NCI-H146 treated with DMSO at 0.1 percent for 48 hours (cell line): ENCODE results near the gene NSD1.

Experiments used
- DNase-seq: peaks from one replicate; lab custom pipeline; 2025; ENCODE audit not compliant: unreplicated experiment; lab: John Stamatoyannopoulos, UW

Gene NSD1, protein sequence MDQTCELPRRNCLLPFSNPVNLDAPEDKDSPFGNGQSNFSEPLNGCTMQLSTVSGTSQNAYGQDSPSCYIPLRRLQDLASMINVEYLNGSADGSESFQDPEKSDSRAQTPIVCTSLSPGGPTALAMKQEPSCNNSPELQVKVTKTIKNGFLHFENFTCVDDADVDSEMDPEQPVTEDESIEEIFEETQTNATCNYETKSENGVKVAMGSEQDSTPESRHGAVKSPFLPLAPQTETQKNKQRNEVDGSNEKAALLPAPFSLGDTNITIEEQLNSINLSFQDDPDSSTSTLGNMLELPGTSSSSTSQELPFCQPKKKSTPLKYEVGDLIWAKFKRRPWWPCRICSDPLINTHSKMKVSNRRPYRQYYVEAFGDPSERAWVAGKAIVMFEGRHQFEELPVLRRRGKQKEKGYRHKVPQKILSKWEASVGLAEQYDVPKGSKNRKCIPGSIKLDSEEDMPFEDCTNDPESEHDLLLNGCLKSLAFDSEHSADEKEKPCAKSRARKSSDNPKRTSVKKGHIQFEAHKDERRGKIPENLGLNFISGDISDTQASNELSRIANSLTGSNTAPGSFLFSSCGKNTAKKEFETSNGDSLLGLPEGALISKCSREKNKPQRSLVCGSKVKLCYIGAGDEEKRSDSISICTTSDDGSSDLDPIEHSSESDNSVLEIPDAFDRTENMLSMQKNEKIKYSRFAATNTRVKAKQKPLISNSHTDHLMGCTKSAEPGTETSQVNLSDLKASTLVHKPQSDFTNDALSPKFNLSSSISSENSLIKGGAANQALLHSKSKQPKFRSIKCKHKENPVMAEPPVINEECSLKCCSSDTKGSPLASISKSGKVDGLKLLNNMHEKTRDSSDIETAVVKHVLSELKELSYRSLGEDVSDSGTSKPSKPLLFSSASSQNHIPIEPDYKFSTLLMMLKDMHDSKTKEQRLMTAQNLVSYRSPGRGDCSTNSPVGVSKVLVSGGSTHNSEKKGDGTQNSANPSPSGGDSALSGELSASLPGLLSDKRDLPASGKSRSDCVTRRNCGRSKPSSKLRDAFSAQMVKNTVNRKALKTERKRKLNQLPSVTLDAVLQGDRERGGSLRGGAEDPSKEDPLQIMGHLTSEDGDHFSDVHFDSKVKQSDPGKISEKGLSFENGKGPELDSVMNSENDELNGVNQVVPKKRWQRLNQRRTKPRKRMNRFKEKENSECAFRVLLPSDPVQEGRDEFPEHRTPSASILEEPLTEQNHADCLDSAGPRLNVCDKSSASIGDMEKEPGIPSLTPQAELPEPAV (N-terminal part only)

DNA sequence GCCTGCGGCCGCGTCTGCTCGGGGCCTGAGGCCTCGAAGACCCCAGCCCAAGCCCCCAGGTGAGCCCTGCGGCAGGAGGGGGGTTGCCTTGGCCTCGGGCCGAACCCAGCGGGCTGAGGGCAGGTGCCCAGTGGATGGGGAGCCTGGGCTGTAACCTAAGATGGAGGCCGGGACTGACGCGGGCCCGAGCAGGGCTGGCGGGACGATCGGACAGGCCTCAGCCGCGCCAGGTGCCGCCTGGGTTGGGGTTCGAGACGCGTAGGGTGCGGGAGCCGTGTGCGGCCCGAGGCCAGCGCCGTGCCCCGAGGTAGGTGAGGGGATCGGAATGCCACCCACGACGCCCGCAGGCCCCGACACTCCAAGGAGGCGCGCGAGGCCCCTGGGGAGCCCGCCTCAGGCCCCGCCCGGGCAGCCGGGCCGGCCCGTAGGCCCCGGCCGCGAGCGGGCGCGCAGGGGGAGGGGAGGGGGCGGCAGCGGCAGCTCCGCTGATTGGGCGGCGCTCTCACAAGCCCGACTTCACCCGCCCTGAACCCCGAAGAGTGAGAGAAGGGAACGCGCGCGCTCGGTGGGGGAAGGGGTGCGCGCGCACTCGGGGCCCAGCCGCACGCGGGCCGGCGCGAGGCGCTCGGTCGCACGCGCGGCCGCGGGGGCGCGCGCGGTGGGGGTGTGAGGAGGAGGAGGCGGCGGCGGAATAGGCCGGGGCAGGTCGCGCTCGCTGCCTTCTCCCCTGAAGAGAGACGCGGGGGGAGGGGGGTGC lies at the start of gene NSD1:
TSS of gene NSD1 (plus strand) at position 678 of the 757 bp plus-strand sequence. CDS start 1,331 bp downstream, outside the sequence.
- DNase-seq: no peak

DNA sequence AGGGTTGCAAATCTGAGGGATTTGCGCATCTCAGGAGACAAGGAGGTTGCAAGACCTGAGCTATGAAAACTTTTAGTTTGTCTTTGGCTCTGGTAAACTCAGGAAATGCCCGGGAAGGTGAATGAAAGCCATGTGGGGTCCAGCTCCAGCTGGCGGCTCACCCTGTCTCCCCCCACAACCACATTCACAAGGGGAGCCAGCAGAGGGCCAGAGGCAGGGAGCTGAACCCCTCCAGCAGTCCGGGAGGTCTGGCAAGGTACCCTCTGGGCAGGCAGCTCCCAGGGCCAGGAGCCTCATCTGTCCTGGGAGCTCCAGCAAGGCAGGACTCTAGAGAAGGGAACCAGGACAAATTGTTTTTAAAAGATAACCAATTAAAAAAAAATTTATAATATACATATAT lies 49.4 kb upstream of the NSD1 start:
- no peak for DNase-seq

GRCh38 chr5:177085985-177086653 lies 47.5 kb upstream of the NSD1 start:
- DNase-seq: no peak

DNA sequence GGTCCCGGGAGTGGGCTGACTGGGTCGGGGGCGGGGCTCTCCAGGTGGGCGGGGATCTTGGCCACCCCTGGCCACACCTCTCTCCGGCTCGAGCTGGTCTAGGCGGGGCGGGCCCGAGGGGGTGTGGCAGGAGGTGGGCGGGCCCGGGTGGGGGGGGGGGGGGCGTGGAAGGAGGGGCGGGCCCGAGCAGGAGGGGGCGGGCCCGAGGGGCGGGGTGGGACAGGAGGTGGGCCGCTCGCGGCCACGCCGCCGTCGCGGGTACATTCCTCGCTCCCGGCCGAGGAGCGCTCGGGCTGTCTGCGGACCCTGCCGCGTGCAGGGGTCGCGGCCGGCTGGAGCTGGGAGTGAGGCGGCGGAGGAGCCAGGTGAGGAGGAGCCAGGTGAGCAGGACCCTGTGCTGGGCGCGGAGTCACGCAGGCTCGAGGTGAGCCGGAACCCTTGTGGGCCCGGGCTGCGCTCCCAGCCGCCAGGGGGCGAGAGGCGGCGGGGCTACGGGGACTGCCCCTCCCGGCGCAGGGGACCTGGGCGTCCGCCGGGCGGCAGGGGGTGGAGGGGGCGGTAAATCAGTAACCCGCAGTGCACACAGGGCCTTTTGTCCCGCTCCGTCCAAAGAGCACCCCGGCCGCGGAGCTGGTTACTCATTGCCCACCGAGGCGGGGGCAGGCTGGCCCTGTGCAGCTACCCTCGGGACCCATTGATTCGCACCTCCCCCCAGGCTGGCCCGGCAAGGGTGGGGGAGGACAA lies 46.7 kb upstream of the NSD1 start, which contains the start of gene FGFR4:
TSS of gene FGFR4 (plus strand) at position 262 of the 744 bp plus-strand sequence. CDS start 2,688 bp downstream, outside the sequence.
- peak; percentile 4 for DNase-seq

DNA sequence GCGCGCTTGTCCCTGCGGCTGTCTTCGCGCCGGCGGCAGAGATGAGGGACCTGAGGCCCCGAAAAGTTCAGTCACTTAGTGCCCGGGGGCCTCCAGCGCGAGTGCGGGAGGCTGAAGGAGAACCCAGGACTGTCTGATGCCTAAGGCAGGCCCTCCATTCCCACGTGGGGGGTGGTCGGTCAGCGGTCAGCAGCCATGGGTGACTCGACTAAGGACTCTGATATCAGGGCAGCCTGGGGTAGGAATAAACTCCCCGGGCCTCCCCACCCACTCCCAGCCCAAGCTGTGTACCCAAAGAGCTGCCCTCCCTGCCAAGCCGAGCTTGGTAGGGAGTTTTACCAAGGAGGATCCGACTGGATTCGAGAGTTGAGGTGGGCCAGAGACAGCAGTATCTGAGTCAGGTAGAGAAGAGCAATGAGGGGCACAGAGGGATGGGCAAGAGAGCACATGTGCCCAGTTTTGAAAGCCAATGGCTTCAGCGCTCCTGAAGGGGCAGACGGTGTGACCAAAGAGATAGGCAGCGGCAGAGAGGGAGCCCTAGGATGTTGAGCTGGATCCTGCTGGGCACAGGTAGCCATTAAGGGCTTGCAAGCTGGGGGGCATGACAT lies 46.1 kb upstream of the NSD1 start:
- no peak for DNase-seq

DNA sequence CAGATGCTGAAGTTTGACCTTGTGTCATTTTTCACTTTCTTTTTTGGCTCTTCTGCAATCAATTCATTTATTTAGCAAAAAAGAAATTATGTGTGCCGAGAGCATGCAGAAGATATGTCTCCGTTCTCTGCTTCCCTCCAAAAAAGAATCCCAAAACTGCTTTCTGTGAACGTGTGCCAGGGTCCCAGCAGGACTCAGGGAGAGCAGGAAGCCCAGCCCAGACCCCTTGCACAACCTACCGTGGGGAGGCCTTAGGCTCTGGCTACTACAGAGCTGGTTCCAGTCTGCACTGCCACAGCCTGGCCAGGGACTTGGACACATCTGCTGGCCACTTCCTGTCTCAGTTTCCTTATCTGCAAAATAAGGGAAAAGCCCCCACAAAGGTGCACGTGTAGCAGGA lies 44.4 kb upstream of the NSD1 start:
- no peak for DNase-seq

GRCh38 chr5:177089825-177090641 lies 43.5 kb upstream of the NSD1 start:
- DNase-seq: no peak

DNA sequence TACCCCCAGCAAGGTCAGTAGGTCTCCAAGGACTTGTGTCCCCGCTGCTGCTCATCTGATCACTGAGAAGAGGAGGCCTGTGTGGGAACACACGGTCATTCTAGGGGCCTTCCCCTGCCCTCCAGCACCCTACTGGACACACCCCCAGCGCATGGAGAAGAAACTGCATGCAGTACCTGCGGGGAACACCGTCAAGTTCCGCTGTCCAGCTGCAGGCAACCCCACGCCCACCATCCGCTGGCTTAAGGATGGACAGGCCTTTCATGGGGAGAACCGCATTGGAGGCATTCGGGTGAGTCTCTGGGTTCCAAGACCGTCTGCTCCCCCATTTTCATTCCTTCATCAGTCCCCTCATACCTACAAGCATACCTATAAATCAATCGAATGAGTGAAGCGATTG lies 42.8 kb upstream of the NSD1 start:
- no peak for DNase-seq

- no peak for DNase-seq
These were observed 42.3 kb upstream of the NSD1 start for GRCh38 chr5:177091232-177091631.

- DNase-seq: no peak
These were observed 41.1 kb upstream of the NSD1 start for GRCh38 chr5:177092178-177093081.

GRCh38 chr5:177093082-177093712 lies 40.4 kb upstream of the NSD1 start:
- no peak for DNase-seq

DNA sequence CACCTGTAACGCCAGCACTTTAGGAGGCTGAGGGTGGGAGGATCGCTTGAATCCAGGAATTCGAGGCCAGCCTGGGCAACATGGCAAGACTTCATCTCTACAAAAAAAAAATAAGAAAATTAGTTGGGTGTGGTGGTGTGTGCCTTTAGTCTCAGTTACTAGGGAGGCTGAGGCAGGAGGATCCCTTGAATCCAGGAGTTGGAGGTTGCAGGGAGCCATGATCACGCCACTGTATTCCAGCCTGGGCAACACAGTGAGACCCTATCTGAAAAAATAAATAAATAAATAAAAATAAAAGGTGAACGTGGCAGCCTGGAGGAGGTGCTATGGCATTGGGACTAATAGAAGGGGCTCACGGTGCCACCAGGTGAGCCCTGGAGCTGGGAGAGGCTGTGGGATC lies 39.8 kb upstream of the NSD1 start:
- DNase-seq: no peak

DNA sequence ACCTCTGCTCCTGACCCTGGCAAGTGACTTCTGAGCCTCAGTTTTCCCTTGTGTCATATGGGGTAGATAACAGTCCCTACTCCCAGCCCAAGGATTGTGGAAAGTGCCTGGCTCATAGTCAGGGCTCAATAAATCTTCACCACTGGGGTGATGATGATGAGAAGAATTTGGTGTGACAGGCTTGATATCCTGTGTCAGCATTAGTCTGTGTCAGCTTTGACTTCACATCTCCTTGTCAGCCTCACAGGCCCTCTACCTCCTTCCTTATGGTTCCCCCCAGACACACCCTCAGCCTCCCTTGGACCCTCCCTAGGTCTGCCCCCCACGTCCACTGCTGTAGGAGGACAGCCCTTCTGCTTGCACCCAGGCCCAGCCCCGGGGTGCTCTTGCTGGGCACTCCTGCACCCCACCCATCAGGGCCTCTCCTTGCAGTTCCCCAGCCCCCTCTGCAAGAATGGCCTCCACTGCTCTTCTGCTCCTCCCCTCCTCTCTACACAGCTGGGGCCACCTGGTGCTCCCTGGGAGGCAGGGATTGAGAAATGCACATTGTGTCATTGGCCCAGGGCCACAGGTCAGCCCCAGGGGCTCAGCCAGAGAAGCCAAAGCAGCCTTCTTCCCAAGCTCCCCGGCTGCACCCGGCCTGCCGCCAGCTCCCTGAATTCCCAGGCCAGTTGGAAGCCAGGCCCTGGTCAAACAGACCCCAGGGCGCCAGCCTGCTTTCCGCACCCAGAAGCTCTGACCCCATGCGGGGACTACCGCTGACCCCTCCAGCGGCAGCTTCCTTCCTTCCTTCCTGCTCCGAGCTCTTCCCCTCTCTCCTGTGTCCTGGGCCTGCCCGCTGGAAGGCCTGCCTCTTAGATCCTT lies 39.1 kb upstream of the NSD1 start:
- DNase-seq: no peak

DNA sequence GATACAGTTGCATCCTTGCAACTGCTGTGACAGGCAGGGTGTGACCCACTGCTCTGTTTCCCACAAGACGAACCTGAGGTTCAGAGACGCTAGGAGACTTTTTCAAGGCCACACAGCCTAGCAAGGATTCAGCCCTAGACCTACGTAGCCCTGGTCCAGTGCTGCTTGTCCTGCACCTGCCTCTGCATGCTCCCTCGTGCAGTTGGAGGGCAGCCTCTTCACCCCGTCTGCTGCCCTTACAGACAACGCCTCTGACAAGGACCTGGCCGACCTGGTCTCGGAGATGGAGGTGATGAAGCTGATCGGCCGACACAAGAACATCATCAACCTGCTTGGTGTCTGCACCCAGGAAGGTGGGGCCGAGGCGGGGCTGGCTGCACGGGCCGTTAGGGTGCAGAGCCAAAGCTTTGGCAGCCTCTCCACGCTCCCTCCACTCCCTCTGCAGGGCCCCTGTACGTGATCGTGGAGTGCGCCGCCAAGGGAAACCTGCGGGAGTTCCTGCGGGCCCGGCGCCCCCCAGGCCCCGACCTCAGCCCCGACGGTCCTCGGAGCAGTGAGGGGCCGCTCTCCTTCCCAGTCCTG lies 38.4 kb upstream of the NSD1 start:
- no peak for DNase-seq
